NT2/D1 (cell line): ENCODE results near the gene REST.

ENCODE experiments used
- DNase-seq: peaks from one replicate; pipeline ENCODE4 v3.0.0-alpha.2; 2011; ENCODE audit warnings: low read depth, low spot score
- H3K27me3 ChIP-seq: 2 replicates; pipeline ENCODE4 v1.6.0; 2011; ENCODE audit warnings: mild to moderate bottlenecking; ENCODE audit not compliant: insufficient read length, insufficient read depth
- H3K36me3 ChIP-seq: 2 replicates; pipeline ENCODE4 v1.6.1; 2011; ENCODE audit warnings: mild to moderate bottlenecking, low read length, mixed read lengths; ENCODE audit not compliant: insufficient read depth, insufficient read length
- H3K4me1 ChIP-seq: 2 replicates; pipeline ENCODE4 v1.5.1; 2011; ENCODE audit not compliant: insufficient read depth, insufficient read length
- H3K4me3 ChIP-seq: 2 replicates; pipeline ENCODE4 v1.5.1; 2011; ENCODE audit warnings: low read depth; ENCODE audit not compliant: insufficient read length
- H3K9ac ChIP-seq: 2 replicates; pipeline ENCODE4 v1.6.0; 2011; ENCODE audit warnings: low read depth; ENCODE audit not compliant: insufficient read length
- H3K9me3 ChIP-seq: 2 replicates; pipeline ENCODE4 v1.5.1; 2011; ENCODE audit warnings: mild to moderate bottlenecking, low read length; ENCODE audit not compliant: insufficient read depth
- SUZ12 ChIP-seq: IDR thresholded peaks from 2 replicates; pipeline ENCODE4 v1.6.1; 2011; ENCODE audit not compliant: insufficient read length, insufficient read depth; ENCODE audit errors: extremely low read depth
- YY1 ChIP-seq: IDR thresholded peaks from 2 replicates; pipeline ENCODE4 v1.6.1; 2011; ENCODE audit not compliant: insufficient read length, insufficient read depth
- ZNF274 ChIP-seq: IDR thresholded peaks from 2 replicates; pipeline ENCODE4 v1.6.1; 2011; ENCODE audit warnings: mild to moderate bottlenecking, low read depth, low read length

REST gene, protein sequence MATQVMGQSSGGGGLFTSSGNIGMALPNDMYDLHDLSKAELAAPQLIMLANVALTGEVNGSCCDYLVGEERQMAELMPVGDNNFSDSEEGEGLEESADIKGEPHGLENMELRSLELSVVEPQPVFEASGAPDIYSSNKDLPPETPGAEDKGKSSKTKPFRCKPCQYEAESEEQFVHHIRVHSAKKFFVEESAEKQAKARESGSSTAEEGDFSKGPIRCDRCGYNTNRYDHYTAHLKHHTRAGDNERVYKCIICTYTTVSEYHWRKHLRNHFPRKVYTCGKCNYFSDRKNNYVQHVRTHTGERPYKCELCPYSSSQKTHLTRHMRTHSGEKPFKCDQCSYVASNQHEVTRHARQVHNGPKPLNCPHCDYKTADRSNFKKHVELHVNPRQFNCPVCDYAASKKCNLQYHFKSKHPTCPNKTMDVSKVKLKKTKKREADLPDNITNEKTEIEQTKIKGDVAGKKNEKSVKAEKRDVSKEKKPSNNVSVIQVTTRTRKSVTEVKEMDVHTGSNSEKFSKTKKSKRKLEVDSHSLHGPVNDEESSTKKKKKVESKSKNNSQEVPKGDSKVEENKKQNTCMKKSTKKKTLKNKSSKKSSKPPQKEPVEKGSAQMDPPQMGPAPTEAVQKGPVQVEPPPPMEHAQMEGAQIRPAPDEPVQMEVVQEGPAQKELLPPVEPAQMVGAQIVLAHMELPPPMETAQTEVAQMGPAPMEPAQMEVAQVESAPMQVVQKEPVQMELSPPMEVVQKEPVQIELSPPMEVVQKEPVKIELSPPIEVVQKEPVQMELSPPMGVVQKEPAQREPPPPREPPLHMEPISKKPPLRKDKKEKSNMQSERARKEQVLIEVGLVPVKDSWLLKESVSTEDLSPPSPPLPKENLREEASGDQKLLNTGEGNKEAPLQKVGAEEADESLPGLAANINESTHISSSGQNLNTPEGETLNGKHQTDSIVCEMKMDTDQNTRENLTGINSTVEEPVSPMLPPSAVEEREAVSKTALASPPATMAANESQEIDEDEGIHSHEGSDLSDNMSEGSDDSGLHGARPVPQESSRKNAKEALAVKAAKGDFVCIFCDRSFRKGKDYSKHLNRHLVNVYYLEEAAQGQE

DNA sequence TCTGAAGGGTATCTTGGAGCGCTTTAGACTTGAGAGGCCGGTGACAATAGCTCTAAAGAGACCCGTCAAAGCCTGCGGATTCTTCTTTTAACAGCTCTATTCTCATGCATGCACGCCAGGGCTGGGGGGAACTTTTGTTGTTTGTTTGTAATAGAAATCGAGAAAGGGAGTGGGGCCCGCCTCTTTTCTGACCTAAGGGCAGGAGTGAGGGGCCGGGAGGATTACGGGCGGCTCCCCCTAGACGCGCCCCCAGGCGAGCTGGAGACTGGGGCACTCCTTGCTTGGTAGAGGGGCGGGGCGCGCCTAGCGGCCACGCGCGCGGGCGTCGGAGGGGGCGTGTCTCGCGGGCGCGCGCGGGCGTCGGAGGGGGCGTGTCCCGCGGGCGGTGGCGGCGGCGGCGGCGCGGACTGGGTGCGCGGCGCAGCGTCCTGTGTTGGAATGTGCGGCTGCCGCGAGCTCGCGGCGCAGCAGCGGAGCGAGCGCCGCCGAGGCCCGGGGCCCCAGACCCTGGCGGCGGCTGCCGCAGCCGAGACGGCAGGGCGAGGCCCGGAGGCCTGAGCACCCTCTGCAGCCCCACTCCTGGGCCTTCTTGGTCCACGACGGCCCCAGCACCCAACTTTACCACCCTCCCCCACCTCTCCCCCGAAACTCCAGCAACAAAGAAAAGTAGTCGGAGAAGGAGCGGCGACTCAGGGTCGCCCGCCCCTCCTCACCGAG is at the start of gene REST:
Gene REST, plus strand, starts transcription at position 412 of the 717 bp plus-strand sequence. CDS start 2,739 bp downstream, outside the sequence.
- no peaks in the 10 kb centered on the region for H3K9me3 ChIP-seq
- peak; percentile 94 for DNase-seq
- H3K27me3 ChIP-seq: no peaks in the 10 kb centered on the region
- peak within 1 kb of the TSS; percentile 88 for H3K9ac ChIP-seq
- peak within 1 kb of the TSS; percentile 73 for H3K4me3 ChIP-seq
- peaks cover 18% of the 10 kb centered on the region for H3K36me3 ChIP-seq
- H3K4me1 ChIP-seq: no peaks in the 10 kb centered on the region
- no peak for TF ChIP-seq ZNF274
- TF ChIP-seq SUZ12: no peak
- no peak for TF ChIP-seq YY1

DNA sequence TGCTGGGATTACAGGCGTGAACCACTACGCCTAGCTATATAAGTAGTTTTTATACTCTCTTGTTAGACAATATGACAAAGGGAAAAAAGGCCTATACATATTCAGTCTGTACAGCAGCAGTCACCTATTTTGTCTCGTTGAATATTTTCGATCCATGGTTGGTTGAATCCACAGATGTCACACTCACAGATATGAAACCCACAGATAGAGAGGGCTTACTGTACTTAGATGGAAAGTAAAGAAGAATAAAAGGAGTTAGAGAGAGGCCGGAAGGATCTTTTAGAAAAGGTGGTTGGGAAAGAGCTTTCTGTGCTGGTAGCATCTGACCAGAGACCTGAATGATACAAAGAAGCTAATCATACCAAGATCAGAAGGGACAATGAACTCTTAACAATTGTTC is 47.9 kb upstream of the REST start:
- H3K9me3 ChIP-seq: no peaks in the 10 kb centered on the region
- peaks cover 4% of the 10 kb centered on the region for H3K4me1 ChIP-seq
- no peak overlapping the region for H3K9ac ChIP-seq
- H3K36me3 ChIP-seq: no peaks in the 10 kb centered on the region
- H3K27me3 ChIP-seq: no peaks in the 10 kb centered on the region
- H3K4me3 ChIP-seq: no peak overlapping the region
- TF ChIP-seq SUZ12: no peak
- TF ChIP-seq ZNF274: no peak
- TF ChIP-seq YY1: no peak
- DNase-seq: no peak

DNA sequence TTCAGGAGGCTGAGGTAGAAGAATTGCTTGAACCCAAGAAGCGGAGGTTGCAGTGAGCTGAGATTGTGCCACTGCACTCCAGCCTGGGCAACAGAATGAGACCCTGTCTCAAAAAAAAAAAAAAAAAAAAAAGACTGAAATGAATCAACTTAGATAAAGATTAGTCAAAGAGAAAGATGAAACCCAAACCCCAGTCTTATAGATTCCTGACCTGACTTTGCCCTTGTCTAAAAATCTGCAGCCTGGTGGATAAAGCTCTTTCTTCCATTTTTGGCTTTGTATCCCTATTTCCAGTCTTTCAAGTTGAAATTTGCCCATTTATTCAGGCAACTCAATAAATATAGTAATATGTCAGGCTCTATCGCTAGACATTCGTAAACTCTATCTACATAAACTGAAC is 46.9 kb upstream of the REST start:
- H3K4me1 ChIP-seq: peaks cover 4% of the 10 kb centered on the region
- H3K36me3 ChIP-seq: no peaks in the 10 kb centered on the region
- no peaks in the 10 kb centered on the region for H3K27me3 ChIP-seq
- no peak for TF ChIP-seq YY1
- TF ChIP-seq ZNF274: no peak
- no peak for TF ChIP-seq SUZ12
- no peak overlapping the region for H3K4me3 ChIP-seq
- no peak overlapping the region for H3K9ac ChIP-seq
- H3K9me3 ChIP-seq: no peaks in the 10 kb centered on the region
- no peak for DNase-seq

DNA sequence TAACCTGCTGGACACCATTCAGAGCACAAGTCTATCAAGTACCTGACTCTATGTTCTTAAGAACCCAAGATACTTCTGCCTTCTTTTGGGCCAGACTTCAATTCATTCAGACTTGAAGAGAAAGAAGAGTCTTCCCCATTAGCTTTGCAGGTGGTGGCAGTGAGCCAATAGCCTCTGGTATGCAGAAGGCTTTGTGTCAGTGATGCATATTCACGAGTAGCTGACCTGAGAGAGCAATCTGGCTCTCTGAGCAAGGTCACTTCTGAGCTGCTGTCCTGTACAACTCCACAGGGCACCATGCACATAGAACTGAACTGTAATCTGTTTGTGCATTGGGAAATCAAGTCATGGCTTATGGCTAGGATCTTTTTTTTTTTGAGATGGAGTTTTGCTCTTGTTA is 46.3 kb upstream of the REST start:
- TF ChIP-seq YY1 (no peak), ZNF274 (no peak)
- peak; percentile 42 for DNase-seq
- Histone ChIP-seq H3K9me3 (no peaks in the 10 kb centered on the region), H3K27me3 (no peaks in the 10 kb centered on the region), H3K36me3 (no peaks in the 10 kb centered on the region), H3K9ac (no peak overlapping the region), H3K4me1 (peaks cover 4% of the 10 kb centered on the region), H3K4me3 (no peak overlapping the region)

DNA sequence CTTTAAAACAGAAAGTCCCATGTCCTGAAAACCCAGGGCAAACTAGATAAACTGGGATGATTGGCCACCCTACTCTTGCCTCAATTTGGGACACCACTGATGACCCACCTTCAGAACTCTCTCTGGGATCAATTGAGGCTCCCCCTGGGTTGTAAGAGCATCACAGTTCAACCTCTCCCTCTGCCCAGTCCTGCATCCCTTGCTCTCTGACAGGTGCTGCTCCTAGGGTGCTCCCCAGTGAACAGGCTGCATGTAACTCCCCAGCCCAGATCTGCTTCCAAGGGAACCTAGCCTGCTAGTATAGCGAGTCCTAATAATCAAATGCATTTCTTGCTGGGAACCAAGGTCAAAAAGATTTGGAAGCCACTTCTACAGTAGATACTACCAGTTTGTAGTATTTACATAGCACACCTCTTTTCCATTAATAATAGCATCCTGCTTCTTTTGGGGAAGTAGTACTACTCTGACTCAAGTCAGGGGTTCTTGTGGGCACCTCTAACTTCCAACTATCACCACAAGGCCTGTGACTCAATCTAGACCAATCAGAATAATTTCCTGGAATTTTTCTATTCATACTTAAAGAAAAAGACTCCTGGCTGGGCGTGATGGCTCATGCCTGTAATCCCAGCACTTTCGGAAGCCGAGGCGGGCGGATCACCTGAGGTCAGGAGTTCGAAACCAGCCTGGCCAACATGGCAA is 44.1 kb upstream of the REST start:
- Histone ChIP-seq H3K9me3 (no peaks in the 10 kb centered on the region), H3K9ac (no peak overlapping the region), H3K36me3 (no peaks in the 10 kb centered on the region), H3K4me3 (no peak overlapping the region), H3K27me3 (no peaks in the 10 kb centered on the region), H3K4me1 (peaks cover 4% of the 10 kb centered on the region)
- no peak for DNase-seq
- no peak for TF ChIP-seq ZNF274
- TF ChIP-seq SUZ12: no peak
- TF ChIP-seq YY1: no peak

DNA sequence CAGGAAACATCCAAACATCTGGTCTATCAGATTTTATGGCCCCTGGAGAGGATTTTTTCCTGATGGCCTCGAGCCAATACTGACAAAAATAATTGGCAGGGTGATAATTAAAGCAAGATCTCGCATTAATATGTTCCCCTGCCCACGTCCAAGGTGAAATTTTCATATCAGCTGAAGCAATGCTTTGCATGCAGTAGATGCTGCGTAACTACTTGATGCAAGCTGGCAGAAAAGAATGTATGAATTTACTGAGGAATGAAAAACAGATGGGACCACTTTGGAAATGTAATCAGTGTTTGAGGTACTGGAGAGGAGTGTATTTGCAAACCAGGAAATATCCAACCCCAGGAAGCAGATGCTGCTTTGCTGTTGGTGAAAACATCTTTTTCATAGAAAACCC is 36.8 kb upstream of the REST start:
- Histone ChIP-seq H3K27me3 (no peaks in the 10 kb centered on the region), H3K4me1 (peaks cover 3% of the 10 kb centered on the region), H3K36me3 (no peaks in the 10 kb centered on the region), H3K9ac (no peak overlapping the region), H3K4me3 (no peak overlapping the region), H3K9me3 (no peaks in the 10 kb centered on the region)
- no peak for DNase-seq
- TF ChIP-seq YY1 (no peak), SUZ12 (no peak), ZNF274 (no peak)
